Bronchial epithelial cell (primary cell): ENCODE data around the gene CLEC7A. TPM values are rescaled to one million over a fixed set of nuclear protein-coding genes. Genes with fewer than 3 reads are reported as not detected.

Experiments used
- DNase-seq: peaks from one replicate; pipeline ENCODE4 v3.0.0-alpha.2; 2010; ENCODE audit warnings: low read depth
- FAIRE-seq: peaks from 2 replicates; lab custom pipeline; 2011; peaks lifted over from hg19 to GRCh38; lab: Jason Lieb, UNC
- H3K27me3 ChIP-seq: 2 replicates; pipeline ENCODE4 v1.5.1; 2011; ENCODE audit warnings: low read length; ENCODE audit not compliant: control insufficient read depth, insufficient read depth
- H3K36me3 ChIP-seq: 2 replicates; pipeline ENCODE4 v1.5.1; 2011; ENCODE audit warnings: low read length; ENCODE audit not compliant: control insufficient read depth, insufficient read depth
- H3K4me3 ChIP-seq: 2 replicates; pipeline ENCODE4 v1.5.1; 2011; ENCODE audit warnings: mild to moderate bottlenecking, low read depth, low read length, control low read depth
- CTCF ChIP-seq: IDR thresholded peaks from 2 replicates; pipeline ENCODE4 v1.5.1; 2011; ENCODE audit warnings: mild to moderate bottlenecking, moderate library complexity, low read length, control low read depth, inconsistent platforms; ENCODE audit not compliant: insufficient read depth, severe bottlenecking
- total RNA-seq: library from RNA; depleted of rRNA; stranded (reverse); fragments of >200 nt; gene quantifications from 2 replicates; pipeline ENCODE4 v1.2.1, GENCODE V29; 2014

Gene CLEC7A
- not detected in 2 replicates for total RNA-seq

GRCh38 chr12:10130042-10130441 lies at the start of gene CLEC7A:
Gene CLEC7A, minus strand, starts transcription at chr12:10130199. Its CDS starts 117 bp downstream, at chr12:10130082.
- TF ChIP-seq CTCF = no peak
- no peak within 1 kb of the TSS for H3K4me3 ChIP-seq
- DNase-seq = peak; percentile 80
- no peak for FAIRE-seq
- no peaks in the 10 kb centered on the region for H3K36me3 ChIP-seq
- H3K27me3 ChIP-seq = no peaks in the 10 kb centered on the region

DNA sequence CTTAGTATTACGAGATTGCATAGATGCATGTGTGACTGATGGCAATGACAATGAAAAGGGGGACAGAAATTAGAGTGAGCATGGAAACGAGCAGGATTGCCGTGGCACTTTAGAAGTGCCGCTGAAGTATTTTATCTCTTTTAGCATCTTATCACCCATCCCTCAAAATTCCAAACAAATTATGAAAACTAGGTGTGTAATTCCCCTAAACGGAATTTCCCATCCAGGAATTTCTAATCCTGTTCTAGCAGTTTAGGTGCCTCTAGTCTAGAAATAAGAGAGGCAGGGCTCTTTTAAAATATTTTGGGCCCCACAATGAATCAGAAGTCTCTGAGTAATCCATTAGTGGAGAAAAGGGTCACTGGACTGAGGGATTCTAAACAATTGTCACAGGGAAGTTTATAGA lies 49.8 kb upstream of the CLEC7A start:
- no peak for FAIRE-seq
- peak; percentile 54 for DNase-seq
- no peaks in the 10 kb centered on the region for H3K36me3 ChIP-seq
- no peaks in the 10 kb centered on the region for H3K27me3 ChIP-seq
- no peak for TF ChIP-seq CTCF
- no peak overlapping the region for H3K4me3 ChIP-seq

- Histone ChIP-seq H3K4me3 (no peak within 1 kb of the TSS), H3K36me3 (no peaks in the 10 kb centered on the region), H3K27me3 (no peaks in the 10 kb centered on the region)
- FAIRE-seq (no peak), DNase-seq (no peak)
- TF ChIP-seq CTCF = no peak
Observed at GRCh38 chr12:10178821-10179220, 48.8 kb upstream of the CLEC7A start, which contains the start of gene TMEM52B. Gene TMEM52B, plus strand, starts transcription at chr12:10179032. Its CDS starts 543 bp downstream, at chr12:10179575.

- no peaks in the 10 kb centered on the region for H3K27me3 ChIP-seq
- peak; percentile 93 for DNase-seq
- no peaks in the 10 kb centered on the region for H3K36me3 ChIP-seq
- peak; percentile 26 for TF ChIP-seq CTCF
- no peak for FAIRE-seq
- no peak overlapping the region for H3K4me3 ChIP-seq
Observed at GRCh38 chr12:10175846-10176636, 46.0 kb upstream of the CLEC7A start.

- no peaks in the 10 kb centered on the region for H3K27me3 ChIP-seq
- DNase-seq (peak; percentile 55), FAIRE-seq (no peak)
- no peak for TF ChIP-seq CTCF
- no peak overlapping the region for H3K4me3 ChIP-seq
- H3K36me3 ChIP-seq = no peaks in the 10 kb centered on the region
Observed at GRCh38 chr12:10174986-10175614, 45.1 kb upstream of the CLEC7A start.
